ENCODE data around the gene PALLD. TPM values are rescaled to one million over a fixed set of nuclear protein-coding genes. Genes with fewer than 3 reads are reported as not detected.

PALLD gene
- total RNA-seq, 1 donor from 2014 or later = 93.5 TPM

- Mint-ChIP-seq H3K4me1 (ENCODE audit: unreplicated experiment) (peaks cover 37% of the 10 kb centered on the region), H3K4me3 (peak overlapping the region; percentile 59), H3K9me3 (no peaks in the 10 kb centered on the region), H3K36me3 (no peaks in the 10 kb centered on the region), H3K27me3 (no peaks in the 10 kb centered on the region), H3K27ac (peak overlapping the region; percentile 82)
- TF ChIP-seq, protein P1, sequence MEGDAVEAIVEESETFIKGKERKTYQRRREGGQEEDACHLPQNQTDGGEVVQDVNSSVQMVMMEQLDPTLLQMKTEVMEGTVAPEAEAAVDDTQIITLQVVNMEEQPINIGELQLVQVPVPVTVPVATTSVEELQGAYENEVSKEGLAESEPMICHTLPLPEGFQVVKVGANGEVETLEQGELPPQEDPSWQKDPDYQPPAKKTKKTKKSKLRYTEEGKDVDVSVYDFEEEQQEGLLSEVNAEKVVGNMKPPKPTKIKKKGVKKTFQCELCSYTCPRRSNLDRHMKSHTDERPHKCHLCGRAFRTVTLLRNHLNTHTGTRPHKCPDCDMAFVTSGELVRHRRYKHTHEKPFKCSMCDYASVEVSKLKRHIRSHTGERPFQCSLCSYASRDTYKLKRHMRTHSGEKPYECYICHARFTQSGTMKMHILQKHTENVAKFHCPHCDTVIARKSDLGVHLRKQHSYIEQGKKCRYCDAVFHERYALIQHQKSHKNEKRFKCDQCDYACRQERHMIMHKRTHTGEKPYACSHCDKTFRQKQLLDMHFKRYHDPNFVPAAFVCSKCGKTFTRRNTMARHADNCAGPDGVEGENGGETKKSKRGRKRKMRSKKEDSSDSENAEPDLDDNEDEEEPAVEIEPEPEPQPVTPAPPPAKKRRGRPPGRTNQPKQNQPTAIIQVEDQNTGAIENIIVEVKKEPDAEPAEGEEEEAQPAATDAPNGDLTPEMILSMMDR (conservative IDR thresholded peaks at IDR 0.05) = no peak
- DNase-seq (ENCODE audit: extremely low spot score, unreplicated experiment) = no peak
Observed at GRCh38 chr4:168540503-168541265, 43.8 kb downstream of the PALLD start.

DNA sequence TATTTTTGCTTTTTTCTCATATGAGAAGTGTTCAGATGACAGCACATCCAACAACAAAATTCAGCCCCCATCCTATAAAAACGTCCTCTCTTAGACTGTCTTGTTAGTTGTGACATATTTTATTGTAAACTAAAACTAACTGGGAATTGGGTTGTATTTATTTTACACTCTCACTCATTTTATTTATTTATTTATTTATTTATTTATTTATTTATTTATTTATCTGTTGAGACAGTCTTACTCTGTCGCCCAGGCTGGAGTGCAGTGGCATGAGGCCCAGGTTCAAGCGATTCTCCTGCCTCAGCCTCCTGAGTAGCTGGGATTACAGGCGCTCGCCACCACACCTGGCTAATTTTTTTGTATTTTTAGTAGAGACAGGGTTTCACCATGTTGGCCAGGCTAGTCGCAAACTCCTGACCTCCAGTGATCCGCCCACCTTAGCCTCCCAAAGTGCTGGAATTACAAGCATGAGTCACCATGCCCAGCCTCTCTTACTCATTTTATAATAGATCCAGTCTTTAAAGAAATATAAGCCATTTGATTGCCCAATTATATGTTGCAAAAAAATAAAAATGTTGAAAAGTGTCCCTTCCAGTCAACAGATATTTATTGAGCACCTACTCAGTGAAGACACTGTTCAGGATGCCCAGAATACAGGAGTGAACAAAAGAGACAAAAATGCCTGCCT is 44.6 kb downstream of the PALLD start:
- H3K4me1 Mint-ChIP-seq (ENCODE audit: unreplicated experiment) = peaks cover 37% of the 10 kb centered on the region
- no peaks in the 10 kb centered on the region for H3K9me3 Mint-ChIP-seq
- TF ChIP-seq, protein P1 (conservative IDR thresholded peaks at IDR 0.05) = no peak
- H3K27ac Mint-ChIP-seq = peak overlapping the region; percentile 66
- DNase-seq (ENCODE audit: extremely low spot score, unreplicated experiment) = no peak
- no peak overlapping the region for H3K4me3 Mint-ChIP-seq
- H3K27me3 Mint-ChIP-seq = no peaks in the 10 kb centered on the region
- H3K36me3 Mint-ChIP-seq = no peaks in the 10 kb centered on the region

- Mint-ChIP-seq H3K9me3 (no peaks in the 10 kb centered on the region), H3K4me3 (no peak overlapping the region), H3K27me3 (no peaks in the 10 kb centered on the region), H3K27ac (peak overlapping the region; percentile 29), H3K36me3 (no peaks in the 10 kb centered on the region), H3K4me1 (ENCODE audit: unreplicated experiment) (peaks cover 49% of the 10 kb centered on the region)
- DNase-seq (ENCODE audit: extremely low spot score, unreplicated experiment) = no peak
- TF ChIP-seq, protein P1 (conservative IDR thresholded peaks at IDR 0.05) = no peak
Observed at GRCh38 chr4:168549143-168549542, 52.3 kb downstream of the PALLD start.

DNA sequence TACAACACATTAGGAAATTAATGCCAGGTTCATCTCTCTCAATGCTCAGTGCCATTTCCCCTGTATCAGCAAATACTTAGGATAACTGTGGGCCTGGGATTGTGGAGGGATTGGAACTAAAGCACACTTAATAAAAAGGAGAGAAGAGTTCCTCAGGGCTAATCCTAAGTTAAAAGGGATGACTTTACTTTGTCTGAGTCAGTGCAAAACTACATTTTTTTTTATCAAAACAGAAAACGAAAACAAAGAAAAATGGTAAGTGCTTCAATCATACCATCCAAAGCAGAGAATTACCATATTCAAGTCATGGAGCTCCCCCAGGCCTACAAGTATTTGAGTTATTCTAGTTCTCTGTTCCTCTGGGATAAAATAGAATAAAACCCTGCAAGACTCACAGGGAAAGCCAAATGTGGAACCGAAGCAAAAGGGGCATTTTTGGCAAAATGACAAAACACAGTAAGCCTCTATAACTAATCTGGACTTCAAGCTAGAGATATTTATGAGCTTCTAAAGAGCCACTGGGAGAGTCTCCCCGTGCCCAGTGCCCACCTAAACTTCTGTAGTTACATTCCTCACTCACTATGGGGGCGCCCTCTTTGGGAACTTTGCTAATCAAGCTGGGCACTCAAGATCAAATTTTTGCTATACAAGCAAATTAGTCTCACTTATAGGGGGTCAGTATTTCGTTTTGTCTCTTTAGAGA is 53.4 kb downstream of the PALLD start:
- H3K4me1 Mint-ChIP-seq (ENCODE audit: unreplicated experiment) = peaks cover 47% of the 10 kb centered on the region
- peak overlapping the region; percentile 7 for H3K4me3 Mint-ChIP-seq

DNA sequence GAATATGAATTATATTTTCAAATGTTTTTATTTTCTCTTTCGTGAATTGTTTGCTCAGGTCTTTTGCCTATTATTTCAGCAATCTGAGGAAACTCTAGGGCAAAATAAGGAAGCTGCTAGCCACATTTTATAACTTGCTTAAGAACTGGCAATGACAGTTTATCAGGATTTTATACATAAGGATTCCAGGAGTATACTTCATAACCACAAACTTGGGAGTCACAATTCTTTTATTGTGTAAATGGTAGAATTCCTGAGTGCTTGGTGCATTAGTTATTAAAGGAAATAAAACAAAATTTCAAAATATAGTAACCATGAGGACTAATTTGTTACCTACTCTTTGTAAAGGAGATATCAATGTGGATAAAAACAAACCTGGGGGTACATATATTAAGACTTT is 54.4 kb downstream of the PALLD start:
- no peaks in the 10 kb centered on the region for H3K9me3 Mint-ChIP-seq
- no peak overlapping the region for H3K4me3 Mint-ChIP-seq
- TF ChIP-seq, protein P1 (conservative IDR thresholded peaks at IDR 0.05) = no peak
- no peaks in the 10 kb centered on the region for H3K27me3 Mint-ChIP-seq
- no peak overlapping the region for H3K27ac Mint-ChIP-seq
- no peaks in the 10 kb centered on the region for H3K36me3 Mint-ChIP-seq
- H3K4me1 Mint-ChIP-seq (ENCODE audit: unreplicated experiment) = peaks cover 39% of the 10 kb centered on the region
- DNase-seq (ENCODE audit: extremely low spot score, unreplicated experiment) = no peak

More for the DNA sequence above, 53.4 kb downstream of the PALLD start:
- no peaks in the 10 kb centered on the region for H3K27me3 Mint-ChIP-seq
- DNase-seq (ENCODE audit: extremely low spot score, unreplicated experiment) = no peak
- TF ChIP-seq, protein P1 (conservative IDR thresholded peaks at IDR 0.05) = no peak
- H3K27ac Mint-ChIP-seq = peak overlapping the region; percentile 14
- no peaks in the 10 kb centered on the region for H3K9me3 Mint-ChIP-seq
- no peaks in the 10 kb centered on the region for H3K36me3 Mint-ChIP-seq

Measured in type B pancreatic cell (in vitro differentiated cells).